HG03196 (cell line): ENCODE results near the gene RARS1.
A peak's percentile ranks its signal among the peaks of the same experiment; 100 is the strongest.

ENCODE experiments used
- ATAC-seq: cut with Tn5 transposase; IDR thresholded peaks from one replicate; pipeline ENCODE4 v1.9.1; 2021; ENCODE audit not compliant: unreplicated experiment

The RARS1 gene

DNA sequence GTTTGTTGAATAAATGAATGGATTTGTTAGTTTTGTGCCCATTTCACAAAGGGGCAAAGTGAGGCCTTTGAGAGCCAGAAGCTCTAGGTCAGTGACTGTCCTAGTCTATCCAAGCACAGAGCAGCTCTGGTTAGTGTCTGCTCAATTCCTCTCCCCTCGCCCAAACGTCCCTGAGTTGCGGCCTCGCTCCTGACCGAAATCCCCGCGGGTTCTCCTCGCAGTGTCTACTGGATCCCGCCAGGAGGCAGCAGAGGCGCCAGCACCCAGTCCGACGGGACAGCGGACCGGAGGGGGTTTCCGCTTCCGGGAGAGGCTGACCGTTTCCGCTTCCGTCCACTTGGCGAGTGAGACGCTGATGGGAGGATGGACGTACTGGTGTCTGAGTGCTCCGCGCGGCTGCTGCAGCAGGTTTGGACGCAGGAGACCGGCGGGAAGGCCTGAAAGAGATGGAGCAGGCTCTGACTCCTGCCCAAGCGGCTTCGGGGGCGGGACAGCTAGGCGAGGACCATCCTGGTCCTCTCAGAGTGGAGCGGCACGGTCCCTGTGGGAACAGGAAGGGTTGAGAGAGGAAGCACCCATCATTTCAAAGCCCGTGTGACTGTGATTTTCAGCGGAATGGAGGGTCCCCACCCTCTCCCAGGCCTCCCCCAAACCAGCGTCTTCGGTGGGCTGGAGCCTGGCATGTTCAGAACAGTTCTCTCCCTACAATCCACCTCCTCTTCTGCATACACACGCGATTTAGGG is at the start of gene RARS1:
TSS of gene RARS1 (plus strand) at position 336 of the 744 bp plus-strand sequence. CDS start at position 364, 28 bp downstream.
- ATAC-seq: peak; percentile 86

DNA sequence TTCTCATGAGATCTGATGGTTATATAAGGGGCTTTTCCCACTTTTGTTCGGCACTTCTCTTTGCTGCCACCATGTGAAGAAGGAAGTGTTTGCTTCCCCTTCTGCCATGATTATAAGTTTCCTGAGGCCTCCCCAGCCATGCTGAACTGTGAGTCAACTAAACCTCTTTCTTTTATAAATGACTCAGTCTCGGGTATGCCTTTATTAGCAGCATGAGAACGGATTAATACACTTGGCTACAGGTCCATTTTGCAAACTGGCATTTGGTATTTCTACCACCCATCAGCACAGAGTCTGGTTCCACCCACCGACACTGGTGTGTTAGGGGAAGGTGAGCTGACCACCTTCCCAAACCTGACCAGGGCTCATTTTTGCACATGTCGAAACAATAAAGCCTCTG is 47.9 kb upstream of the RARS1 start:
- ATAC-seq: no peak

DNA sequence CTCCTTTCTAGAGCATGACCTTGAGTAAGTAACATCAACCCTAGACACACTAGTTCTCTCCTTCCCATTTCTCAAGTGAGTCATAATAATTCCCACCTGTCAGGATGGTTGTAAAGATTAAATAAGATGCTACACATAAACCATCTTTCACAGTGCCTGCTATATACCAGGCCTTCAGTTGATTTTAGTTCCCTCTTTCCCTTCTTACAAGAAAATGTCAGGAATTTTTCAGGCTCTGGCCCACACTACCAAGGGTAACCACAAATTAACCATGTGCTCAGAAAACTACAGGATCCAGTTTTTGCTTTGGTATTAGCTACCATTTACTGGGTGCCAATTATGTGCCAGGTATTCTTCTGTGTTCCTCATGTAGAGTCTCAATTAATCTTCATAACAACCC is 42.7 kb upstream of the RARS1 start:
- ATAC-seq: no peak

DNA sequence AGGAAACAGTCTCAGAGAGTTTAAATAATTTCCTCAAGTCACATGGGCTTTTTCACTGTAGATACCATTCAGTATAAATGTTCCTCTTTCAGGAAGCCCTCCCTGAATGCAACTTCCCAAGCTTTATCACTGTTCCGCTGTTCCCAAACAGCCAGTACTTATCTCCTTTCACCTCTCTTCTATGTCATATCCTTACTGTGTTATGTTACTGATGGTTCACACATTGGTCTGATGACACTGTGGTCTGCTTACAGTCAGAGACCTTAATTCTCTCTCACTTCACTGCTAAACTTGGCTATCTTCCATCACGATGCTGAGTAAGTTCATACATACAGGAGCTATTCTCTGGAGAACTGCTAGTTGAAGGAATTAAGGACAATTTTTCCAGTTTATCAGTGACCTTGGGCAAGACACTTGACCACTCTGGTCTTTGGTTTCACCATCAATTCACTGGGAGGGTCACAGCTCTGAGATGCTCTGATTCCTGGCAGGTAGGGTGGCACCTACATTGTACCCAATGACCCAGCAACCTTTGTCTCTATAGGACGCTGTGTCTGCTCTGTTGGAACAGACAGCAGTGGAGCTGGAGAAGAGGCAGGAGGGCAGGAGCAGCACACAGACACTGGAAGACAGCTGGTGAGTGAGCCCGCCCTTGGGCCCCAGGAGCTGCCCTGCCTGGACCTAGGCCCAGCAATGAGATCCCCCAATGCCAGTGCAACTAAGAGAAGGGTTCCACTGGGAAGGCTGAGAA is 42.1 kb upstream of the RARS1 start:
- no peak for ATAC-seq

DNA sequence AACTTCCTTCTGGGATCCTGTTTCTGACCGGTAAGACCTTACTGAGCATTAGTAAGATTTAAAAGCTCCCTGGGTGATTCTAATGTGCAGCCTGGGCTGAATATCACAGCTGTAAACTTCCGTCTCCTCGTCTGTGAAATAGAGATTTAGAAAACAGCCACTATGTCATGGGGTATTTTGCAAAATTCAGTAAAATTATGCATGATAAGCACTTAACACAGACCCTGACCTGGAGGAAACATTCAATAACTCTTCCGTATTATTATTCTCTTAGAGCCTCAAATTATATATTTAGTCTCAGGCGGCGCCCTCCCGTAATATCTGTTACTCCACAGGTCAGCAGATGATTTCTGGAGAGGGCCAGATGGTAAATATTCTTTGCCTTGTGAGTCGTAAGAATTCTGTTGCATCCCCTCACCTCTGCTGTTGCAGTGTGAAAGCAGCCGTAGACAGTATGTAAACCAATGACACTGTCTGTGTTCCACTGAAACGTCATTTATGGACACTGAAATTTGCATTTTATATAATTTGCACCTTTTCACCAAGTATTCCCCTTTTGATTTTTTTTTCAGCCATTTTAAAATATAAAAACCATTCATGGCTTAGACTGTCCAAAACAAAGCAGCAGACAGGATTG is 39.2 kb upstream of the RARS1 start:
- ATAC-seq: no peak

DNA sequence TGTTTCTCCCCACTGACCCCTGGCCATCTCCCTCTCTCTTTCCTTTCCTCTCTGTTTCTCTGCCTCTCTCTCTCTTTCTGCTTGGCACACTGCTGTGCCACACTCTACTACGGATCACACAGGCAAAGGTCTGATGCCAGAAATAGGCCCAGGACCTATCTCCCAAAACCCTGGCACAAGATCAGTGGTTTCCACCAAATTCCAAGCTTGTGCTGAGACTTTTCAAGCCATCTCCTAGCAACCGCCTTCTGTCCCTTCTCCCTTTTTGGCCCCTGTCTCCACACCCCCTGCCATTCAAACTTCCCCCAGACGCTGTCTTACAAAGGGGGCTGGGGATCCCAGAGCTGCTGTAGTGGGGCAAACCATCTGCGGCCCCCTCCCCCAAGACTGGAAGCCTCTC is 38.5 kb upstream of the RARS1 start:
- ATAC-seq: no peak

DNA sequence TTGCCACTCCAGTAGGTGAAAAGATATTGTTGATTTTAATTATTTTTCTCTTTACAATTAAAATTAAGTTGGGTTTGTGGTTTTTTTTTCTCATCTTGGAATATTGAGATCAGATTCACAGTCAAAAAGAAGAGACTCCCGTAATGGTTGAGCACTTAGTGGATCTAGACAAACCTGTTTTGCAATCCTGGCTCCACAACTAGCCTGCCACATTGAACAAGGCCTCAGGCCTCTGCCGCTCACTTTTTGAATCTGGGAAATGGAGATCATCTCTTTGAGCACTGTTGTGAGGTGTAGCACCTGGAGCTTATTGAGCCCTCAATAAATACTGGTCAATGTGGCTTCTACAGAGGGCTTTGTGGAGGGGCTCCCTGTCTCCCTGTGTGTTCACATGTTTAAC is 37.1 kb upstream of the RARS1 start:
- ATAC-seq: no peak

DNA sequence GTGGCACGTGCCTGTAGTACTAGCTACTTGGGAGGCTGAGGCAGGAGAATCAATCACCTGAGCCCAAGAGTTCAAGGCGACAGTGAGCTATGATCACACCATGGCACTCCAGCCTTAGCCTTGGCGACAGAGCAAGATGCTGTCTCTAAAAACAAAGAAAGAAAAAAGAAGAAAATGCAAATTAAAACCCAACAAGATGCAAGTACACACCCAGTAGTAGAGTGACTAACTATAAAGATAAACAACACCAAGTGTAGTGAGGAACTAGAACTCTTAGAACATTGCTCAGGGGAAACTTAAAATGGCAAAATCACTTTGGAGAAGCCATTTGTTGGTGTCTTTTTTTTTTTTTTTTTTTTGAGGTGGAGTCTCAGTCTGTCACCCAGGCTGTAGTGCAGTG is 34.7 kb upstream of the RARS1 start:
- no peak for ATAC-seq

DNA sequence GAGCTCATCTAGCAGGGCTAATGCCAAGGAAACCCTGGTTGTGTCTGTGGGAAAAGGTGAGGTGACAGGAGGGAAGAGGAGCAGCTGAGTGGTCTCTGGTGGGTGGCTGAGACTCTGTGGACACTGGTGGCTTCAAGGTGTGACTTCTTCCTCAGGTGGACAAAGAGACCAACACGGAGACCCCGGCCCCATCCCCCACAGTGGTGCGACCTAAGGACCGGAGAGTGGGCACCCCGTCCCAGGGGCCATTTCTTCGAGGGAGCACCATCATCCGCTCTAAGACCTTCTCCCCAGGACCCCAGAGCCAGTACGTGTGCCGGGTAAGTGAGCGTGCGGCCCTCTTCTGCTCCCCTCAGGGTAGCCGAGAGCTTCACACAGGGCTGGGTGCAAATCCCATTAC is 31.1 kb upstream of the RARS1 start:
- no peak for ATAC-seq

DNA sequence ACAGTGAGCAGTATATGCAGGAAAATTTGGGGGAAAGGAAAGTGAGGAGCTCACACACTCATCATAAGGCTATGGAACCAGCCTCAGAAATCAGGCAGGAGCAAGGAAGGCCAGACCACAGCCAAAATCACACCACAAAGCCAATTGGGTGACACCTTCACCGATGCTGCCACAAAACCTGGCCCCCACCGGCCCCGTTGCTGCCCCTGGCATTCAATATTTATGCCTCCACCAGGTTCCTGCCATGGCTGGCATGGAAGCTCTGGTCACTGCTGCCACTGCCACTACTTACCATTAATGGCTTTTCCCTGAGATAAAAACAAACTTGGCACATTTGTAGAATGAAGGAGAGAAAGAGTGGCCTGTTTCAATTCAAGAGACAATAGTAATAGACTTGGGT is 28.7 kb upstream of the RARS1 start:
- no peak for ATAC-seq

DNA sequence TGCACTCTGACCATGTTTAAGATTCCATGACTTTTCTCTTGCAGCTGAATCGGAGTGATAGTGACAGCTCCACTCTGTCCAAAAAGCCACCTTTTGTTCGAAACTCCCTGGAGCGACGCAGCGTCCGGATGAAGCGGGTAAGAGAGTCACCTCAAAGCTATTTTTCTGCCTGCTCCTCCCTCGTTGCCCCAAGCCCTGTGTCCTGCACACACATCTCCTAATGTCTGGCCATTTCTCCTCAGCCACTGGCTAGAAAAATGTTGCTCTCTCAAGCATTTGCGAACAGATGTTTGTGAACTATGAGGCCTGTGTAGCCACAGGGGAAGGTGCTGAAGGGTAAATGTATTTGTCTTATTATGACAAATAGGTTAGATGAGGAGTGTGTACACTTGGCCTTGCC is 25.7 kb upstream of the RARS1 start:
- no peak for ATAC-seq

DNA sequence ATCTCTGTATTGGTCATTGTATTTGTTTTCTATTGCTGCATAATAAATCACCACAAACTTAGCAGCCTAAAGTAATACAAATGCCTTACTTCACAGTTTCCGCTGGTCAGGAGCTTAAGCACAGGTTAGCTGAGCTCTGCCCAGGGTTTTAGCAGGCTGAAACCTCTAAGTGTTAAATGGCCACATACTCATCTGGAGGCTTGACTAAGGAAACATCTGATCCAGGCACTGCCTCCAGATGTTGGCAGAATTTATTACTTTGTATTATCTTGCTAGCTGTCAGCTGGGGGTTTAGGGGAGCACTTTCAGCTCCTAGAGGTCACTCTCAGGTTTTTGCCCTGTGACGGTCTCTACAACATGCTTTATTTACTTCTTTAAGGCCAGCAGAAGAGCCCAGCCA is 23.2 kb upstream of the RARS1 start:
- ATAC-seq: no peak

DNA sequence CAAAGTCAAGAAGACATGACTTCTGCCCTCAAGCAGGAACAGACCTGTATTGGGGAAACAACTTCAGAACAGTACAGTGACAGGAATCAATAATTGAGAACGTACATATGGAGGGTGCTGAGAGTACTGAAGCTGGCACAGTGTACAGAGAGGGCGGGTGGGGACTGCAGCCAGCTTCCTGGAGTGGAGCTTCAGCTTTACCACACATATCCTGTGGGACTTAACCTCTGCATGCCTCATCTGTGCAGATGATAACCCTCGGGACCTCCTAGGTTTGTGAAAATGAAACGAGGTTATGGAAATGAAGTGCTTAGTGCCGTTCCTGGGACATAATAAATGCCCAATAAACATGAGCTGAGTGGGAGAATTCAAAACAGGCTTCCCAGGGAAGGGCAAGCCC is 22.1 kb upstream of the RARS1 start:
- ATAC-seq: no peak

DNA sequence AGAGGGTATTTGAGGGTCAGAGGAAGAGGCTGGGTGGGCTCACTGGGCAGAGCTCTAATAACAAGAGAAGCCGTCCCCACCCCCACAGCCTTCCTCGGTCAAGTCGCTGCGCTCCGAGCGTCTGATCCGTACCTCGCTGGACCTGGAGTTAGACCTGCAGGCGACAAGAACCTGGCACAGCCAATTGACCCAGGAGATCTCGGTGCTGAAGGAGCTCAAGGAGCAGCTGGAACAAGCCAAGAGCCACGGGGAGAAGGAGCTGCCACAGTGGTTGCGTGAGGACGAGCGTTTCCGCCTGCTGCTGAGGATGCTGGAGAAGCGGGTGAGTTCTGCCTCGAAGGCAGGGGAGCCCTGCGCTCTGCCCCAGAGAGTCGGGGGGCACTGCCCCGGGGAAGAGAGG is 21.6 kb upstream of the RARS1 start:
- no peak for ATAC-seq

DNA sequence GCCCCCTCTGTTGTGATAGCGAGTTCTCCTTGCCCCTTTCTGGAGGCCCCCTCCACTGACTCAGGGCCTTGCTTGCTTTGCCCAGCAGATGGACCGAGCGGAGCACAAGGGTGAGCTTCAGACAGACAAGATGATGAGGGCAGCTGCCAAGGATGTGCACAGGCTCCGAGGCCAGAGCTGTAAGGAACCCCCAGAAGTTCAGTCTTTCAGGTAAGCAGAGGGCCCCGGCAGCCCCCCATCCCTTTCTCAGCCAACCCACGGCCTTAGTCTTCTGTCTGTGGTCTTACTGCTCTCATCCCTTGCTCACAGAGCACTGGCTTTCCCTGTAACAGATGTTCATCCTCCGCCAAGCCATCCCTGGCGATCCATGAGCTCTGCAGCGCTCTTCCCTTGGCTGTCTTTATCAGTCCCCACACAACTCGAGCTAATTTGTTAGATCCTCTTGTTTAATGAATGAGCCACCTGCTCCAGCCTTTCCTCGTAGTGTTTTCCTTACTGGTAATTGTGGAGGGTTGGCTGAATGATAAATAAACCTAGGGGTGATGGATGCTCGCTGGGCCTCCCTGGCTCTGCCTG is 18.4 kb upstream of the RARS1 start:
- ATAC-seq: no peak

DNA sequence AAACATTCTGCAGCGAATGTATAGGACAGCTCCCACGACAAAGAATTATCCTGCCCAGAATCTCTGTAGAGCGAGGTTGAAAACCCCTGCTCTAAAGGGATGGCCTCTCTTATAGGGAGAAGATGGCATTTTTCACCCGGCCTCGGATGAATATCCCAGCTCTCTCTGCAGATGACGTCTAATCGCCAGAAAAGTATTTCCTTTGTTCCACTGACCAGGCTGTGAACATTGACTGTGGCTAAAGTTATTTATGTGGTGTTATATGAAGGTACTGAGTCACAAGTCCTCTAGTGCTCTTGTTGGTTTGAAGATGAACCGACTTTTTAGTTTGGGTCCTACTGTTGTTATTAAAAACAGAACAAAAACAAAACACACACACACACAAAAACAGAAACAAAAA is 17.4 kb upstream of the RARS1 start:
- ATAC-seq: no peak

DNA sequence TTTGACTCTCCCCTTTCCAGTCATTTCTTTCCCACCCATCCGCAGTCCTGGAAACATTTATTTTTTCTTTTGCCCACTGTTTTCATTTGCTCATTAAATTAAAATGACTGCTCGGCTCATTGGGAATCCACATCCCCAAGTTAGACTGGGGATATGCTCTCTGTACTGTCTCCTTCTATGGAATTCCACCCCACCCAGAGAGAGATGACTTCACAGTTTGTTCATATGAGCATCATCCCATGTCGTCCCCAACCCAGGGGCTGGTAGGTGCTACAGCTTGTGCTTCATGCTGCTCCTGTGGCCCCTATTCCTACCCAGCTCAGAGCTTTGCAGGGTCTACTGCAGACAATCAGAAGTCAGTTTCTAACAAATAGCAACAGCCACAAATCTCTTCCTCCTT is 16.5 kb upstream of the RARS1 start:
- no peak for ATAC-seq

DNA sequence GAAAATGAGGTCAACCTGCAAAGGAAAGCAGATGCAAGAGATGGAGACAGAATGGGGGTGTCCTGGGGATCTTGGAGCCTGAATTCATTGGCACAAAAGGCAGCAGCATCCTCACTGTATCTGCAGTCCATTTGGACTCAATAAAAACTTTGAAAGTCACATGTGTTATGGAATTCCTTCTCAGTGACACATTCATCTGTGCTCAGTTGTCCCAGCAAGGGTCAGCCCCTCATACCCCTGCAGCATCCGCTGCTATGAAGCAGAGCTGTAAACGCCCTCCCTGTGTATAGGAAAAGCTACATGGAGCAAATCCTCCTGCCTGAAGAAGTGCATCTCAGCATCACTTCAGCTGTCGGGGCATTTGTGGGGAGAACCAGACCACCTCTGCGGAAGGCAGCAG is 14.5 kb upstream of the RARS1 start:
- ATAC-seq: no peak

DNA sequence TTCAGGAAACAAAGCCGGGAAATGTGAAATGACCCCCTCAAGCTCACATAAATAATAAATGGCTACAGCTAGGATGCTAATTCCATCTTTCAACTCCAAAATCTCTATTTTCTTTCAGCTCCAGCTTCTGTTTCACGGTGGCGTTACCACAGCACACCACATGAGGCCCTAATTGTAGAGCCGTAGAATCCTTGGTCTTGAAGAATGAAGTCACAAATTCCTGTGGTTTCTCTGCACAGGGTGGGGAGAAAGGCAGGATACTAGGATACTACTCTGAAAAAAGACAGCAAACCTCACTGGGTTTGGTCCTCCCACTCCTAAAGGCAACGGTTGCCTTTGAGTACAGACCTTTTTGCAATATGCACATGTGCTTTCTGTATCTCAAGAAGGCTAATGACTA is 13.9 kb upstream of the RARS1 start:
- ATAC-seq: no peak

DNA sequence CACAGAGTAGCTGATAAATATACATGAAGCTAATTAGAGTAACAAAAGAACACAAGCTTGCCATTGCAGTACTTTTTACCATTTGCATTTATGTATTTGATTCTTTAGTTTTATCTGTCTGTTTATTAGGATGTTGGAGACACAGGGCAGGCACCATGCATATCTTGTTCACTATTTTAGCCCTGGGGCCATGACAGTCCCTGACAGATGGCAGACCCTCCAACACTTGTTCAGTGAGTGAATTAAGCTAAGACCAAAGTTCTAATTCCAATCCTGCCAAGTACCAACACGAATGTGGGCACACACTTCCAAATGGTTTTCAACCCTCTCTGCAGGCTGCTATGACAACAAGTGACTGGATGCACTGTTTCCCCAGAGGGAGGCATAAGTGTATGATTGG is 12.0 kb upstream of the RARS1 start:
- no peak for ATAC-seq

DNA sequence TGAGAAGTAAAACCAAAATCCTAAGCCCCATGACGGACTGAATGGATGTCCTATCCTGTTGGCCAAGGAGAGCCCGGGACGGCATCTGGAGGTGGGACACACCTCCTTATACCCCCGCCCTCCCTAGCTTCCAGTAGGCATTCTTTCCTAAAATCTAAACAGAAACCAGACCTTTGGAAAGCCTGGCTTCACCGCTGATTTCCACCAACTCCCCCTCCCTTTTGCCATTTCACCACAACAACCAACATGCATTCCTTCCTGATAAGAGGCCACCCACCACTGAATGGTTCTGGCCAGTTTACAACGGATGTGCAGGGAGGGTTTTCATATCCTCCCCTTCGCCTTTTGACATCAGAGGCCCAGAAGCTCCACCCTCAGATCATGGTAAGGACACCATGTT is 9.2 kb upstream of the RARS1 start:
- ATAC-seq: no peak

DNA sequence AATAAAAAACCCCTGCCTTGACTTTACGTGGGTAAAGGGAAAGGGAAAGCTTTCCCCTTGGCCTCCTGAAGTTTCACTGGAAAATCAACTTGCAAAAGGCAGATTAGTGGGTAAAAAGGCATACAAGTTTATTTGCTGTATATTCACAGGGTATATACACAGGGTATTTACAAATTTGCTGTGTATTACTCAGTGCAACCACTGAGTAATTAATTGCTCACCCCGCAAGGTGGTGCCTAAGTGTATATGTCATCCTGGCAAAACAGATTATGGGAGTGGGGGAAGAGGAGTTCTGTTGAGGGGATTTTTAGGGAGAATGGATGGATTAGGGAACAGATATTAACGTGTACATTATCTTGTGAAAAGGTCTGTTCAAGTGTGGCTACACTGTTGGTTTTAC is 7.1 kb upstream of the RARS1 start:
- no peak for ATAC-seq
